Keratinocyte (primary cell): ENCODE results near the gene RAD51AP2.

Source experiments
- CTCF ChIP-seq, 3 experiments: IDR thresholded peaks in 1 of 3; conservative IDR thresholded peaks in 1 of 3; optimal IDR thresholded peaks in 1 of 3; 2 replicates in 2 of 3; 3 replicates in 1 of 3; pipeline versions ENCODE3 to v1.5.1; 2011; ENCODE audit warnings: low read length in 3 of 3, mild to moderate bottlenecking in 3 of 3, moderate library complexity in 2 of 3, control low read depth in 1 of 3, inconsistent platforms in 1 of 3; ENCODE audit not compliant: insufficient read depth in 2 of 3; ENCODE audit errors: extremely low read depth in 1 of 3
- EZH2 ChIP-seq: IDR thresholded peaks from one replicate; pipeline ENCODE4 v1.6.1; 2012; ENCODE audit warnings: inconsistent platforms, mild to moderate bottlenecking, low read length, moderate library complexity

GRCh38 chr2:17555150-17555549, 36.9 kb upstream of the RAD51AP2 start:
- TF ChIP-seq CTCF (optimal IDR thresholded peaks at IDR 0.05 in 1 of 3, IDR thresholded peaks at IDR 0.05 in 1 of 3, conservative IDR thresholded peaks at IDR 0.05 in 1 of 3; ENCODE audit: extremely low read depth in 1 of 3, insufficient read depth in 2 of 3, low read length in 3 of 3), result no peak
- TF ChIP-seq EZH2, result no peak
